ENCODE results near the gene INKA1. TPM values are rescaled to one million over a fixed set of nuclear protein-coding genes. Genes with fewer than 3 reads are reported as not detected.

Gene INKA1
- total RNA-seq, 1 experiment from 2014 or later: 1.4 TPM

DNA sequence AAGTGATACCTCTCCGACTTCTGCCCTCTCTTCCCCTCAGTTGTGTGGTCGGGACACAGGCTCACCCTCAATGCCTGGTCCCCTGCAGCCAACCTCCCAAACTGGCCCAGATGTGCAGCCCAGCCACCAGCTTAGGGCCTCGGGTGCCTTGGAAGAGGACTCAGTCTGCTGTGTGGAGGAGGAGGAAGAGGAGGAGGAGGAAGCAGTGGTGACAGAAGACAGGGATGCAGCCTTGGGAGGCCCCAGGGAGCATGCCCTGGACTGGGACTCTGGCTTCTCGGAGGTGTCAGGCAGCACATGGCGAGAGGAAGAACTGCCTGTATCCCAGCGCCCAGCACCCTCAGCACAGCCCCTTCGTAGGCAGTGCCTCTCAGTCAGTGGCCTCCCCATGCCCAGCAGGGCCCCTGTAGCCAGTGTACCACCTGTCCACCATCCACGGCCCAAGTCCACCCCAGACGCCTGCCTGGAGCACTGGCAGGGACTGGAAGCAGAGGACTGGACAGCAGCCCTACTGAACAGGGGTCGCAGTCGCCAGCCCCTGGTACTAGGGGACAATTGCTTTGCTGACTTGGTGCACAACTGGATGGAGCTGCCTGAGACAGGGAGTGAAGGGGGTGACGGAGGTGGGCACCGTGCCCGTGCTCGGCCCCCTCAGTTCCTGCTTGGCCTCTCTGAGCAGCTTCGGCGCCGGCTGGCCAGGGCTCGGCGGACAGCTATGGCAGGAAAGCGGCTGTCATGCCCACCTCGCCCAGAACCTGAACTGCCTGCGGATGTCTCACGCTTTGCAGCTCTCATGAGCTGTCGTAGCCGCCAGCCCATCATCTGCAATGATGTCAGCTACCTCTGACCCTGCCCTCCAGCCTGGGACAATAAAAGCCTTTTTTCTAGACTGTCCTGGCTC lies 1.3 kb downstream of the INKA1 start:
- Histone ChIP-seq H3K9ac (ENCODE audit: extremely low read depth, insufficient read length, low read length) (no peak overlapping the region), H2BK5ac (ENCODE audit: insufficient read length, low read length) (no peak overlapping the region), H2AFZ (ENCODE audit: low read length) (no peak overlapping the region), H3K4ac (ENCODE audit: low read depth, low read length) (no peak overlapping the region), H2AK5ac (ENCODE audit: insufficient read length, low read length) (no peak overlapping the region), H3K79me1 (ENCODE audit: insufficient read depth, low read depth, low read length, poor library complexity, severe bottlenecking) (no peaks in the 10 kb centered on the region), H2BK20ac (ENCODE audit: low read depth, low read length, poor library complexity, severe bottlenecking) (no peak overlapping the region), H4K8ac (replicated peaks; ENCODE audit: insufficient read length, low read depth, low read length) (no peak overlapping the region), H2BK15ac (ENCODE audit: low read depth, low read length) (no peak overlapping the region), H3K14ac (ENCODE audit: insufficient read depth, low read length) (no peak overlapping the region; the same call in 1 of the 2 replicates), H2BK12ac (ENCODE audit: insufficient read length, low read depth, low read length) (no peak overlapping the region), H3K23me2 (ENCODE audit: insufficient read length, low read depth, low read length, poor library complexity, severe bottlenecking) (peaks cover 14% of the 10 kb centered on the region), H3K4me1 (ENCODE audit: insufficient read depth, low read length) (peaks cover 8% of the 10 kb centered on the region; the same call in 1 of the 2 replicates), H3K27me3 (ENCODE audit: insufficient read depth, low read length) (no peaks in the 10 kb centered on the region; the same call in 1 of the 2 replicates), H3K4me2 (ENCODE audit: insufficient read depth, insufficient read length, low read length) (no peak overlapping the region), H4K91ac (ENCODE audit: insufficient read length, low read depth, low read length) (no peak overlapping the region), H3K23ac (ENCODE audit: insufficient read length, low read depth, low read length) (no peak overlapping the region), H3T11ph (ENCODE audit: low read length) (no peak overlapping the region), H4K5ac (ENCODE audit: insufficient read length, low read depth, low read length) (no peak overlapping the region), H2BK120ac (ENCODE audit: low read depth, low read length, poor library complexity, severe bottlenecking) (no peak overlapping the region), H3K56ac (ENCODE audit: insufficient read length, low read depth, low read length) (no peak overlapping the region), H3K9me3 (ENCODE audit: control insufficient read depth, low read depth, low read length) (no peaks in the 10 kb centered on the region), H4K20me1 (ENCODE audit: control insufficient read depth, insufficient read depth, insufficient read length) (no peaks in the 10 kb centered on the region), H3K18ac (ENCODE audit: insufficient read length, low read depth, low read length) (no peak overlapping the region), H3K79me2 (ENCODE audit: insufficient read depth, low read length) (no peaks in the 10 kb centered on the region), H3K27ac (ENCODE audit: insufficient read length, low read depth, low read length) (no peak overlapping the region)
- WGBS (ENCODE audit: extremely low coverage, insufficient read length, low lambda C conversion rate): no CpG with 5 or more reads among the region's 26 CpGs
- H3K36me3 Mint-ChIP-seq (ENCODE audit: insufficient read depth in 1 of 3, low read depth in 3 of 3): no peaks in the 10 kb centered on the region
- H3K4me1 Mint-ChIP-seq: peaks cover 31% of the 10 kb centered on the region in 2 experiments
- no peaks in the 10 kb centered on the region for H3K9me3 Mint-ChIP-seq
- H3K27me3 Mint-ChIP-seq (ENCODE audit: low read depth): peaks cover 45% of the 10 kb centered on the region
- H3K4me3 Mint-ChIP-seq: peak overlapping the region; percentile 79 to 82; a peak in 4 of 5 replicates
- TF ChIP-seq, protein P1, sequence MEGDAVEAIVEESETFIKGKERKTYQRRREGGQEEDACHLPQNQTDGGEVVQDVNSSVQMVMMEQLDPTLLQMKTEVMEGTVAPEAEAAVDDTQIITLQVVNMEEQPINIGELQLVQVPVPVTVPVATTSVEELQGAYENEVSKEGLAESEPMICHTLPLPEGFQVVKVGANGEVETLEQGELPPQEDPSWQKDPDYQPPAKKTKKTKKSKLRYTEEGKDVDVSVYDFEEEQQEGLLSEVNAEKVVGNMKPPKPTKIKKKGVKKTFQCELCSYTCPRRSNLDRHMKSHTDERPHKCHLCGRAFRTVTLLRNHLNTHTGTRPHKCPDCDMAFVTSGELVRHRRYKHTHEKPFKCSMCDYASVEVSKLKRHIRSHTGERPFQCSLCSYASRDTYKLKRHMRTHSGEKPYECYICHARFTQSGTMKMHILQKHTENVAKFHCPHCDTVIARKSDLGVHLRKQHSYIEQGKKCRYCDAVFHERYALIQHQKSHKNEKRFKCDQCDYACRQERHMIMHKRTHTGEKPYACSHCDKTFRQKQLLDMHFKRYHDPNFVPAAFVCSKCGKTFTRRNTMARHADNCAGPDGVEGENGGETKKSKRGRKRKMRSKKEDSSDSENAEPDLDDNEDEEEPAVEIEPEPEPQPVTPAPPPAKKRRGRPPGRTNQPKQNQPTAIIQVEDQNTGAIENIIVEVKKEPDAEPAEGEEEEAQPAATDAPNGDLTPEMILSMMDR (conservative IDR thresholded peaks at IDR 0.05): no peak
- DNase-seq: no peak
- no peak overlapping the region for H3K27ac Mint-ChIP-seq
